K562 (cell line): ENCODE data around the gene SLC25A14. TPM values are rescaled to one million over a fixed set of nuclear protein-coding genes. Genes with fewer than 3 reads are reported as not detected.

ENCODE experiments used
- ARID4B ChIP-seq: sonication (generic); formaldehyde crosslinking; IDR thresholded peaks from 2 replicates; pipeline ENCODE4 v1.8.0; 2022; ENCODE audit warnings: mild to moderate bottlenecking, missing genetic modification reagents
- CGGBP1 ChIP-seq: fragments of 250-450 bp; sonication (Bioruptor Pico); IDR thresholded peaks from 2 replicates; pipeline ENCODE4 v1.9.0; 2021; ENCODE audit warnings: mild to moderate bottlenecking
- CHD2 ChIP-seq: IDR thresholded peaks from 2 replicates; pipeline ENCODE4 v1.6.1; 2011; ENCODE audit warnings: low read depth, low read length
- CHD4 ChIP-seq: fragments of 200-600 bp; sonication (generic); IDR thresholded peaks from 3 replicates; pipeline ENCODE4 v1.6.1; 2012; ENCODE audit warnings: low read depth, mild to moderate bottlenecking, mixed read lengths, low read length, inconsistent platforms; ENCODE audit not compliant: insufficient read depth, insufficient replicate concordance, poor library complexity, severe bottlenecking
- GTF2F1 ChIP-seq: IDR thresholded peaks from 2 replicates; pipeline ENCODE4 v1.6.1; 2011; ENCODE audit warnings: low read depth, low read length, improper control_type of control experiment
- NR2C2 ChIP-seq, 2 experiments: fragments of 200-800 bp in 1 of 2; sonication (Bioruptor generic) in 1 of 2; sonication (generic) in 1 of 2; formaldehyde crosslinking in 1 of 2; IDR thresholded peaks; 2 replicates each; pipeline versions ENCODE4 v1.6.1 to v1.8.0; 2016 to 2022; ENCODE audit warnings: mild to moderate bottlenecking in 1 of 2, missing compliant biosample characterization in 1 of 2, missing genetic modification characterization in 1 of 2, missing genetic modification reagents in 1 of 2
- TAF9B ChIP-seq: fragments of 450-650 bp; IDR thresholded peaks from 2 replicates; pipeline ENCODE4 v1.6.1; 2018; ENCODE audit warnings: mild to moderate bottlenecking; ENCODE audit not compliant: partially characterized antibody
- TARDBP ChIP-seq: fragments of 450-650 bp; IDR thresholded peaks from 2 replicates; pipeline ENCODE4 v1.6.1; 2016
- ZNF778 ChIP-seq: fragments of 450-650 bp; formaldehyde crosslinking; IDR thresholded peaks from 2 replicates; pipeline ENCODE4 v1.4.0; 2020; ENCODE audit warnings: mild to moderate bottlenecking, moderate library complexity
- polyA plus RNA-seq, 8 experiments: library from polyadenylated mRNA; depleted of rRNA in 4 of 8; stranded (reverse) in 5 of 8; unstranded in 3 of 8; fragments of >200 nt; fragmentation: Nextera tagmentation in 2 of 8; fragmentation: Illumina TruSeq in 1 of 8; extraction: Ambion mirVana in 2 of 8; extraction: Trizol in 1 of 8; gene quantifications; 2 replicates each; pipeline versions ENCODE4 v1.2.1 to v1.2.3, GENCODE V29; 2011 to 2014; ENCODE audit warnings: inconsistent platforms in 1 of 8, missing spikeins in 1 of 8
- total RNA-seq, 7 experiments: library from RNA; depleted of rRNA in 6 of 7; stranded (reverse); fragments of >200 nt in 6 of 7; fragmentation: Illumina TruSeq in 2 of 7; extraction: Trizol in 2 of 7; gene quantifications; 2 replicates each; pipeline versions ENCODE4 v1.2.1 to v1.2.3, GENCODE V29; 2011 to 2021; ENCODE audit warnings: low replicate concordance in 1 of 7
- TF ChIP-seq, protein P1 (sequence below): sonication (generic); formaldehyde crosslinking; IDR thresholded peaks from 2 replicates; pipeline ENCODE4 v1.8.1; 2023; ENCODE audit warnings: mild to moderate bottlenecking, missing genetic modification reagents

The SLC25A14 gene
- total and polyA plus RNA-seq, 9 of the 15 experiments (the other 6 are each of a cell fraction or from before 2014, with no cell fraction given) = 9.5 to 33.3 (median 15.8) TPM

DNA sequence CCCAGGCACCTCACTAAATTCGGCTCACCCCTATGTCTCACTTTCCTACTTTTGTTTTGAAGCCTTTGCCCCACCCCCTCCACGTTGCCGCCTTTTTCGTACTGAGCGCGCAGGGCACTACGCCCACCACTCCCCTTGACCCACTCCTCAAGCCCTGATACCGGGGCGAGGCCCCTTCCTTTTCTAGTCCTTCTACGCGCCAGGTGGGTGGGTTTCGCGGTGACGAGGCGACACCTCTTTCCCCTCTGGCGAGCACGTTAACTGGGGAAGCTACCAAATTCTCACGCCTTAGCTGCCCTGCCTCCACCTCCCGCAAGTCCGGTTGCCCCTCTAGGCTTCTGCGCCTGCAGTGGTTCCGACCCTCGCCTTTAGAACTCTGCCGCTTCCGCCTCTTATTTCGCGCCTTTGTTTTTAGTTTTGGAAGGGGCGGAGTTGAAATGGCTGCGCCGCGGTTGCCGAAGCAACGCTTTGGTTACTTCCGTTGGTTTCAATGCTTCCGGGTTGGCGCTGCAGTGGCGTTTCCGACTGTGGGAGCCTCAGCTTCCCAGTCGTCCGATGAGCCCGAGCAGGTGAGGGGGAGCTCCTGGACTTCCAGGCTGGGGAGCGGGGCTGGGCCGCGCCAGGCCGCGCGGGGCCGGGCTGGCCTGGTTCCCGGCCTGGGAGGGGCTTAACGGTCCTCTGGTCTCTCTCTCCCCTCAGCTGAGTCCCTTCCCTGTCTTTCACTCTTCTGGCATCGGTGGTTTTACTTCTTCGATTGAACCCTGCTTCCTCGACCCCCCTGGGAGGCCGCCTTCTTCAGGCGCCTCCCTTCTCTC is at the start of gene SLC25A14 (continued):
- TF ChIP-seq ARID4B (CRISPR knock-in tag) (peak; percentile 66), NR2C2 (CRISPR knock-in tag; IDR thresholded peaks at IDR 0.05) (peak; percentile 78; the same call in 1 of the 2 replicates), NR2C2 (tag; IDR thresholded peaks at IDR 0.05) (peak; percentile 97), GTF2F1 (no peak), TAF9B (peak; percentile 37), TARDBP (no peak), CHD2 (no peak), CHD4 (no peak), CGGBP1 (no peak), ZNF778 (no peak)
- TF ChIP-seq, protein P1, sequence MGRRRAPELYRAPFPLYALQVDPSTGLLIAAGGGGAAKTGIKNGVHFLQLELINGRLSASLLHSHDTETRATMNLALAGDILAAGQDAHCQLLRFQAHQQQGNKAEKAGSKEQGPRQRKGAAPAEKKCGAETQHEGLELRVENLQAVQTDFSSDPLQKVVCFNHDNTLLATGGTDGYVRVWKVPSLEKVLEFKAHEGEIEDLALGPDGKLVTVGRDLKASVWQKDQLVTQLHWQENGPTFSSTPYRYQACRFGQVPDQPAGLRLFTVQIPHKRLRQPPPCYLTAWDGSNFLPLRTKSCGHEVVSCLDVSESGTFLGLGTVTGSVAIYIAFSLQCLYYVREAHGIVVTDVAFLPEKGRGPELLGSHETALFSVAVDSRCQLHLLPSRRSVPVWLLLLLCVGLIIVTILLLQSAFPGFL (CRISPR knock-in tag) = no peak
